Central memory CD4-positive, alpha-beta T cell (primary cell): ENCODE results near the gene C4orf50.

Experiments used
- DNase-seq: peaks from one replicate; pipeline ENCODE4 v3.0.0; 2022

C4orf50 gene

DNA sequence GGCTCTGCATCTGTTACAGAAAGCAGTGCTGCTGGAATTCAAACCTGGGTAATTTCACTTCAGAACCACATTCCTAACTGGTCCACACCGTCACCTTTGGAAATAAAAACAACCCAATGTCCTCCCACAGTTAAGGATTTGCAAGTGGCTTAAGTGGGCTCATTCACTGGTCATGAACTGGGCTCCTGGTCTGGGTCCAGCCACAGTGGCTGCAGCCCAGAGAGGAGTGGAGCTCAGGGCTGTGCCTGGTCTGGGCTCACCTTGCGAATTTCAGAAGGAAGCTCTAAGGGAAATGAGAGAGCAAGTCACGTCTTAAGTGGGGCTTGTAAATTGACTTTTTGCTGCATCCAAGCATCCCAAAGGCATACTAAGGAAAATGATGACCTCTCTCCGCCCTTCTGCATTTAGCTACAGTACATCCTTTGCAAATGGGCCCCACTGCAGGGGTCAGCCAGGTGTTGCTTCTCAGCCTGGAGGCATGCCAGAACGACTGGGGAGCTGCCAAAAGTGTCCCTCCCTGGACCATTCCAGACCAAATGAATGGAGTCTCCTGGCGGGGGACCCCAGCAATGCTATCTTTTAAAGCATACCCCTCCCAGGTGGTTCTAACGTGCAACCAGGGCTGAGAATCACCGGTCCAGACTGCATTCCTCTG, 99.8 kb downstream of the C4orf50 start:
- no peak for DNase-seq

DNA sequence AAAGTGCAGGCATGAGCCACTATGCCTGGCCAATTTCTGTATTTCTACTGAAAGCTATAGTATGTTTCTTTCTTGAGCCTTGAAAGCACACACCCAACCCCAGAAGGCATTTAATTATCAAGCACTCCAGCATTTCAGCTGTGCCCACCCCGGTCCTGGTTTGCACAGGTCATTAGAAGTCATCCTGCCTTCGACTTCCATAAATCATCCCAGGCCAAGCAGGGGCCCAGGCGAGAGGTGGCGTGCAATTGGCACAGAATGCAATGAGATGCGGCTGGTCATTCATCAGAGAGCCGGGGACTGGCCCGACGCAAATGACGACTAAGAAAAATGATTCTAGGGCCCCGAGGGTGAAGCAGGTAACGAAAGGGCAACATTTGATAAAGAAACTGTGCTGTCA, 100.6 kb downstream of the C4orf50 start:
- no peak for DNase-seq

DNA sequence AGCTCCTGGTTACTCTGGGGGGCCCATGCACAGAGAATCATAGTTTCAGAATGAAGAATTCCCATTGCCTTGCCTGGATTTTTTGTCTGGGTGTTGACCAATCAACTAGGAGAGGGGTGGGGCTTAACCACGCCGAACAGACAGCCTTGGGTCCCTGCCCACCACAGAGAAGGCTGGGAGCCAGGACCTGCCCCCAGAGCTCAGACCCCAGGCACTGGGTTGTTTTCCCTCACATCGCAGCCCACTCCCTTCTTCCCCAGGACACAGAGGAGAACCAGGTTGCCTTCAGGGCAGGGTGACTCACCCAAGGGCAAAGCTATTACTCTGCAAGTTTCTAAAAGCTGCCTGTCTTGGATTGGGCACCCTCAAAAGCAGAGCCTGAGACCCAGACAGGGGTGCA, 102.0 kb downstream of the C4orf50 start:
- DNase-seq, result no peak

DNA sequence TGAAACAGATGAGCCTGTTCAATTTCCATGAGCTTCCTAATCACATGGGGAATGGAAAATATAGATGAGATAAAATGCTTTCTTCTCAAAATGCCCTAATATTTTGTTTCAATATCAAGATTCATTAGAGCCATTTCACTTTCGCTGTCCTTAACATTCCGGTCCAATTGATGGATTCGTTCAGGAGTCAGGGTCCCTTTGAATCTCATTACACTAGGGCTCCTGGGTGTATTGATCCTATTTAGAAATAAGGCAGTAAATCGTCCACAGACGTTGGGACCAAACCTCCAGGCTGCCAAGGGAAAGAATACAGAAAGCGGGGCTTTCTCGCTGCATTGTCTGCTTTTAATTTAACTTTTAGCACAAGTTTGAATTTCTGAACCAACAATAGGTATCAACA, 104.8 kb downstream of the C4orf50 start:
- DNase-seq, result no peak

DNA sequence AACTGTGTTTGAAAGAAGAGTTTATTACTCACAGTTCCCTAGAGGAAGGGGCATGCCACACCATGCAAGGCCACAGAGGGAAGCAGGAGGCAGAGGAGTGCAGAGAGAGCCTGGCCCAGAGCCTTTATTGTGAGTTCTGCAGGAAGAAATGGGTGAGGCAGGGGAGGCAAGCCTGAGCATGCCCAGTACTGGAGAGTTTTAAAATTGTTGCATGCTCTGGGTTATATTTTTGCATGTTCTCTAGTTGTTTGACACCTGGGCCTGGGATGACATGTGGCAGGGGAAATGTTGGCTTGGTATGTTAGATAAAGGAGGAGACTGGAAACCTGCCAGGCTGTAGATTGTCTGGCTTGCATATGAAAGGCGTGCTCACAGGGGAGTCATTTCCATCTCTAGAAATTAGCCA, 105.6 kb downstream of the C4orf50 start:
- no peak for DNase-seq

DNA sequence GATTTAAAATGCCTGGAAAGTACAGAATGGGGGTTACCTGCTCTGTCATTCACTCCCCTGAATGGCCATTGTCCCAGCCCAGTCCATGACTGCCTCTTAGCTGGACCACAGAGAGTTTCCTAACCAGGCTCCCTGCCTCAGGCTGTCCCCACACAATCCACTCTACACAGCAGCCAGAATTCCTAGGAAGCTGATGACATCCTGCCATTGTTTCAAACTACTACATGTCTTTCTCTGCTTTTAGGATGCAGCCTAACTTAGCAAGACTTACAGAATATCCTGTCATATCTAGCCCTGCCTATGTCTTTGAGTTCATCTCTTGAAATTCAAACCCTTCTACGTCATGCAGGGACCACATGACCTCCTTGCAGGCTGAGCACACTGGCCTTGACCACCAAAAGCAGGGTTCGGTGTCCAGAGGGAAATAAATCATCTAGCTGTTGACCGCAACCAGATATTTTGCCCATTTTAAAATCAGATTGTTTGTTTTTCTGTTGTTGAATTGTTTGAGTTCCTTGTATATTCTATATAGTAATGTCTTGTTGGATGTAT, 109.3 kb downstream of the C4orf50 start:
- no peak for DNase-seq

DNA sequence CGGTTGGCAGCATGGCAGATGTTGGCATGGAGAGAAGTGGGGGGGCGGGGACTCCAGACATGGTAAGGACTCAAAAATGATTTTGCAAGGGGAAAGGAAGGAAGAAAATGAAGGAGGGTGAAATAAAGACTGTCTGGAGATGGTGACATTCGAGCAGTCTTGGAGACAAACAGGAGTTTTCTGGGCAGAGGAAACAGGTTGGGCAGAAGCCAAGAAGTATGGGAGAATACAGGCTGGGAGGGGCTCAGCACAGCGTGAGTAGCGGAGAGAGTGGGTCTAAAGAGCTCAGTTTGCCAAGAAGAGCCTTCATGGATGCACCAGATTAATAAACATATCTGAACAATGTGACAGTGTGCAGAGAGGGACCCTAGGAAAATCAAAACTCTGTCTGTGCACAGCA, 112.0 kb downstream of the C4orf50 start:
- DNase-seq, result no peak

DNA sequence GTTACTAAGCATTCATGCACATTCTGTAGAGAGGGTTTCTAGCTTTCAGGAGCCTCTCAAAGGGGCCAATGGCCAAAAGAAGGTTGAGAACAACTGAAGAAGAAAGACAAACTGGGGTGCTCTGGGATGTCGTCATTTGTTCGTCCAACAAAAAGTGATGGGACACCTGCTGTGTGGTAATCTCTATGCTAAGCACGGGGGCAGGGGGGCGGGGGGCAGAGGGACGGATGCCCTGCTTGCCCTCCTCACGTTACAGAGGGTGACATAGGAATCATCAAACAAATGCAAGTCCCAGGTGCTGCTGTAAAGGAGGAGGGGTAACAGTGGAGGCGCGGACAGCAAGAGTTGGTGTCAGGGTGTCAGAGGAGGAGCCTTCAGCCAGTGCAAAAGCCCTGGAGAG, 112.5 kb downstream of the C4orf50 start:
- no peak for DNase-seq

DNA sequence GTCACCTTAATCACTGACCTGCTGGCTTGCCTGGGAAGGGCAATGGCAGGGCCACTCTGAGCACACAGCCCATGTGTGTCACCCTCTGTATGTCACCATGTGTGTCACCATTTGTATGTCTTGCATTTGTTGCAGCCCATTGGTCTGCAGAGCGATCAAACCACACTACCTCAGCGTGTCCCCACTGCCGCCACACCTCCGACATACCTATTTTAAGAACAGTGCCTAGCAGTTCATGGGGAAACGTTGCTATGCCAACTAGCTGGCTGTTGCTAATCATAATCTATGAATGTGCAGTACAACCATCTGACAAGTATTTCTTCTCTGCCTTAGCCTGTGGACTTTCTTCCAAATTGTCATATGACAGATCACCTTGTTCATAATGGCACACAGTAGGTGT, 117.4 kb downstream of the C4orf50 start:
- no peak for DNase-seq

DNA sequence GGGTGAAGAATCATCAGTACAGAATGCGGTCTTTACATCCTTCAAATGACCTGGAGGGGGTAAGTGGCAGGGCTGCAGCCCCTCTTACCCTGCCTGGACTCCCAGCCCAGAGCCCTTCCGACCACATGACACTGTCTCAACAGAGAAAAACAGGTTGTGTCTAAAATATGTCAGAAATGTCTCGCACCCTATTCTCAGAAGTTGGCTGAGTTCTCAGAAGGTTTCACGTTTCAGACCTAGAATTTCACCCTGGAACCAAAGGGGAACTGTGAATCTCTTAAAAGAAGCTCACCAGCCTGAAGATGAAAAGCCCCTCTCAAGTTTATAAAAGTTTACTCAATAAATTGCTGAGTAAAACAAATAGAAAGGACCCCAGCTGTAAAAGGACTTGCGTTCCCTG, 118.3 kb downstream of the C4orf50 start:
- DNase-seq, result no peak

DNA sequence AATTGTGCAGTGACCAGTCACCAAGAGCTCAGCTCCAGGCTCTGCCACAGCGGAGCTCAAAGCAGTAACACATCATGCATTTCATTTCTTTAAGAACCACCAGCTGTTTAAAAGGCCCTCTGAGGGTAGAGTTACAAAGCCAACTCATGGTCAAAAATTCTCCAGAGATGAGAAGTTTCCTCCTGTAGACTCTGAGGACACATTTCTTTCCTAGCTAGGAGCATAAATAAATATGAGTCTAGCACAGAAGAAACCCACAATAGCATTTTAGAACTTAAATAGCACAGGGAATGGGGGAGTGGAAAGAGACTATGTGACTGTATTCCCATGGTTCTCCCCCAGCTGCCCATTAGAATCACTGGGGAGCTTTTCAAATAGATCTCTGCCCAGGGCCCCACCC, 118.8 kb downstream of the C4orf50 start:
- DNase-seq, result no peak

DNA sequence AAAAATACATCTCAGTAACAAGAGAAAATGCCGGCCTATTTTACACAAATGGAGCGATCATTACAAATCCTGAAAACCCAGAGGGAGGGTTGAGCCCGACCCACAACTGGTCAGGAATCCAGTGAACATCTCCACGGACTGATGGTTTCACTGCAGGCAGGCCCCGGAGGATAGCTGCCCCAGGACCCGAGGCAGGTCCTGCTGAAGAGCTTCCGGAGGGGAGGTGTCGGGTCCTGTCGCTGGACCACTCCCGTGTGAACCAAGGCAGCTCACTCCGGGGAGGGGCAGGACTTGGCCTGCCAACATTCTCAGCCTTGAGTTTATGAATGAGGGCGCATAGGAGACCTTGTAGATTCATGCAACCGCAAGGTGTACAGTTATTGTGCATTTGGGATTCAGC, 120.6 kb downstream of the C4orf50 start:
- DNase-seq, result no peak

DNA sequence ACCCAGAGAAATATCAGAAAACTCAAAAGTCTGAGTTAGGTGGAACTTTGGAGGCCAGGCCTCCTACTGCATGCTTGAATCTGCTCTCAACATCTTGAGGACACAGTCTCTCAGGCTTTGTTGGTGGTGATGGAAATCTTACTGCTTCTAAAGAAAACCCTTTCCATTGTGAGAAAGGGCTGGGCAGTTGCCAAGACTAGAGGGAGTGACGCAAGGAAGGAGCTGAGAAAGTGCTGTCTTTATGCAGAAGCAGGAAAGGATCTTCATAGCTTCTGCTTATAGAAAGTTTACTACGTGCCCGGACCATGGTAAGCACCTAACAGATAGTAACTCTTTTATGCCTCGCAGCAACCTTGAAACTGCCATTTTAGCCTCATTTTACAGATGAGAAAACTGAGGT, 122.9 kb downstream of the C4orf50 start:
- DNase-seq, result no peak

DNA sequence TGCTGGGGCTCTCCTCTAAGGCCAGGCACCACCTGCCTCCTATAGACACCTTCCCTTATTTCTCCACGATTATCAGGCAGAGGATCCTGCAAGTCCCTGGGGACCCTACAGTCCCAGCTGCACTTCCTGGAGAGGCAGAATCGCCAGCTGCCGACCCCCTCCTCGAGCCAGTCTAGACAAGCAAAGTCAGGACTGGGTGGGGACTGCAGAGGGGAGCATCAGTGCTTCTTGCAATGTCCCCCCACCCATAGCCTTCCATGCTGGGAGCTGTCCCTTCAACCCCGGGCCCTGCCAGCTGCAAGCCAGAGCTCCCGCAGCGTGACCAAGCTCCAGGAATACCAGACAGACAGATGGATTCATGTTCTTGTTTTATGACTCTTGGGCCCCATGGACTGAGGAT, 124.0 kb downstream of the C4orf50 start:
- no peak for DNase-seq

DNA sequence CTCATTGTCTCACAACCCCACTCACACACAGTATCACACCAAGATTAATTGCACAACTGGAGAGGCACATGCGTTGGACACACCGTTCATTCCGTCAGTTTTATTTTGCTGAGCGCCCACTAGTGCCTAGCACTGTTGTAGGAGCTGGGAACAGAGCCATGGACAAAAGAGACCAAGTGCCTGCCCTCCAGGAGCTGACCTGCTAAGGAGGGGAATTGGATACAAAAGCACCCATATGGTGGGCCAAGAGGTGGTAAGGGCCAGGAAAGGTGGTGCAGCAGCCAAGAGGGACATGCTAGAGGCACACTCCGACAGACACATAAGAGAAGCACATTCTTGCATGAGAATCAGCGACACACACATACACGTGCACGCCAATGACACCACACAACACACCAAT, 124.6 kb downstream of the C4orf50 start:
- DNase-seq, result no peak

DNA sequence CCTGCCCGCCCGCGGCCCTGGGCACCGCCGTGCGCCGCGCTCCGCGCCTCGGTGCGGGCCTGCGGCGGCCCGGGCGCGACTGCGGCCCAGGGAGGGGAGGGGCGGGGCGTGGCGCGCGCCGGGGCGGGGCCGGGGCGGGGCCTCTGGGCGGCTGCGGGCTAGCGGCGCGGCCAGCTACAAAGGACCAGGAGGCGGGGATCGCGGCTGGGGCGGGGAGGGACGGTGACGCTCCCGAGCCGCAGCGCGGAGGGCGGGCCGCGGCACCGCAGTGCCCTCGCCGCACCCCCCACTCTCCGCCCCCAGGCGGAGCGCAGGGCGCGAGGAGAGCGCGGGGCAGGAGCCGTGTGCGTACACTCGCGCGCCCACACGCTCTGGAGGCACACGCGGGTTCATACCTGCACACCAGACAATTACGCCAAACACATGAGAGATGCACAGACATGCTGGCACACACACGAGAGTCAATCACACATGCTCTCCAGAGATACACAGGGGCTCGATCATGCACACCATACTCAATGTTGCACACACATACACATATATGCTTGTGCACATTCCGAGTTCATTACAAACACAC, 125.1 kb downstream of the C4orf50 start, which contains the start of gene CRMP1:
Gene CRMP1 (minus strand): TSS at position 83 of the 577 bp plus-strand sequence. CDS start 117 bp downstream, outside the sequence.
- DNase-seq, result no peak

DNA sequence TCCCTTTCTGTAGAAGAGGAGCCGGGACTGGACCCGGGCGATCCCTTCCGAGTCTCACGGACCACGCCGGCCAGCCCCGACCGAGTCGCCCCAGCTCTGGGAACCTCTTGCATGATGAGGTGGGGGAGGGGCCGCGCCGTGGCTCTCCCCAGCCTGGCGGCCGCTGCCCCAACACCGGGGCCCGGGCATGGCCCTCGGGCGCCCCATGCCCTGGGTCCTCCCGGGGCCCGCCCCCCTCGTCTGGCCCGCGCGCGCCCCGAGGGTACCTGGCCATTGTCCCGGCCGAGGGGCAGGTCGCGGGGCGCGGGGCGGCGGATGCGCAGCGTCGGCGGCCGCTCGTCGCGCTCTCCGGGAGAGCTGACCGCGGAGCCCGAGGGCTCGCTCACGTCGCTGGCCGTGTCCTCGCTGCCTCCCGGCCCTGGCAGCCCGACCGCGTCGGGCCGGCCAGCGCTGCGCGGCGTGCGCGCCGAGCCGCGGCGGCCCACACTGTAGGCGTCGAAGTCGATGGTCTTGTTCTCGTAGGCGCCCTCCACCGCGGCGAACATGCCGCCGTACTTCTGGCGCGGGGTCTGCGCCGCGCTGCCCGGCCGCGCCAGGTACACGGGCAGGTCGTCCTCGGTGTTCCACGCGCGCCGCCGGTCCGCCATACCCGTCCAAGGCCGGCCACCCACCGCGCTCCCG, 125.8 kb downstream of the C4orf50 start:
- no peak for DNase-seq

DNA sequence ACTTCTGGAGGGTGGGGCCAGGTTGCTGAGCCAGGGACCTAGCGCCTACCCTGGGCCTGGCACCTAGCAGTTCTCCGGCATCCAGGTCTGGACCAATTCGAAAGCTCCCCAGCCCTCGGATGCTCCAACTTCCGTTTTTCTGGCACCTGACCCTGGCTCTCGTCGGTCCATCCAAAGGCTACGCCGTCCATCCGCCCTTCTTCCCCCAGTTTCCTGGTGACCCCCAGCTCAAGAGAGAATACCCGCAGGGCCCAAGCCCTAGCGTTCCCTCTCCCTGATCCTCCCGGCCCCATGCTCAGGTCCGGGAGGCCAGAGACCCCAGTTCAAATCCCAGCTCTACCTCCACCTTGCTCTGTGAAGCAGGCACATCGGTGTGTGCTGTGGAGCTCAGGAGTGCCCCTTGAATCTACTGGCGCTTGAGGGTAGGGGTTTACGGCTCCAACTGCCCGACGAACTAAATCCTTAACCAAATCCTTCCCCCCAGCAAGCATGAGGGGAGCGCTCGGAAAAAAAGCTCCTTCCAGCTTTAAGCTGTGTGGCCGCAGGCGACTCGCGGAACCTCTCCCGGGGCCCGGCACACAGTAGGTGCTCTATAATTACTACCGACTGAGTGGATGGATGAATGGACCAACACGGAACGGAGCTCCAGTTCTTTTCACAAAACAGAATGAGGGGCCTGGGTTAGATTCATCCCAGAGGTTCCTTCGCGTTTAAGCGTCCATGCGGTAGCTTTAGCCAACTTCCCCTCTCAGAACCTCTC, 126.5 kb downstream of the C4orf50 start:
- DNase-seq, result no peak

DNA sequence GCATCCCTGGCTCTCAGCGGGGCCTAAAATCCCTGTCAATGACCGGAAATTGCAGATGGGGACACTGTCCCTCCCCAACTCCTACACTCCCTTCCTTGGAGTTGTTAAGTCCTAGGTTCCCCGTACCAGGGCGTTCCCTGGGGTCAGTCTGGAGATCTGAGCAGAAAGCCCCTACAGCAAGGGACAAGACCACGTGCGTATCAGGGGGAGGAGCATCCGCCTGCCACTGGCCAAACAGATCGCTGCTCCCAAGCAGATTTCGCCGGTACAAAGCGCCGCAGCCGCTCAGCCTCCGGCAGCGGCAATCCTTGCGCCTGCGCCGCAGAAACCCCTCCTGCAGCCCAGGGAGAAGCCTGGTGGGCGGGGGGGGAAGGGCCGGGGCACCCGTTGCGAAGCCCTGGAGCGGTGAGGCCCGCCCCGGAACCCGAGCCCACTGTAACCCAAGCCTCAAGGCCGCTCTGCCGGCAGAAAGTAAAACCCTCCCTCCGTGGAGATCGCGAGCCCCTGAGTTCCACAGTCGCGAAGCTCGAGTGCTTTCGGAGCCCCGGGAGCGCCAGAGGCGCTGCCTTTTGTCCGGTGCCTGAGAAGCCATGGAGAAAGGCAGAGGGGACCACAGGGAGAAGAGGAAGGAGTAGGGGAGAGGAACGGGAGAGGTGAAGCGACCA, 128.0 kb downstream of the C4orf50 start:
- DNase-seq, result no peak

DNA sequence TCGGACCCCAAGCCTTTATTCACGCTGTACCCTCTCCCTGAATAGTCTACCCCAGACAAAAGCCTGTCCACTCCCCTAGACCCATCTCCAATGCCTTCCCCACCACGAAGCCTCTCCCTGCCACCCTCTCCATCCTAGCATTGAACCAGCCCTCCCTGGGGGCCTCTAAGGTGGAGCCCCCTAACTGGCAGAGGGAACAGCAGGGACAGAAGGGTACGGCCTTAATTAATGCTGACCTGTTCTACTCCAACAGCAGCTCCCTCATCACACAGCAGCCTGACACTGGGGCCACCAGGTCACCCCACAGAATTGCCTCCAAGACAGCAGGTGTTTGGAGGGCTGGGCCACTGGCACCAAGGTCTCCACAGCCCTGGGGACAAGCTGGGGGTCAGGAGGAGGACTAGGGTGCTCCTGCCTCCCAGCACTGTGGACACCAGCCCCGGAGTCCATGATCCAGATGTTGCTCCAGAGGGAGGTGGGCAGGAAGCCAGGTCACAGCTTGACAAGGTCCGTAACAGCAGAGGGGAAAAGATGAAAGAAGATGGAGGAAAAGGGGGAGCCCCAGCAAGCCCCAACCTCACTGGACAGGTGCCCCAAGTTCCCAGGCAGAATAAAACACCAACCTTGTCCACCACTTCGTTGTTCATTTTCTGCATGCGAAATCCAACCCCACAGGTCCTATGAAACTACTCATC, 129.1 kb downstream of the C4orf50 start:
- DNase-seq, result no peak

DNA sequence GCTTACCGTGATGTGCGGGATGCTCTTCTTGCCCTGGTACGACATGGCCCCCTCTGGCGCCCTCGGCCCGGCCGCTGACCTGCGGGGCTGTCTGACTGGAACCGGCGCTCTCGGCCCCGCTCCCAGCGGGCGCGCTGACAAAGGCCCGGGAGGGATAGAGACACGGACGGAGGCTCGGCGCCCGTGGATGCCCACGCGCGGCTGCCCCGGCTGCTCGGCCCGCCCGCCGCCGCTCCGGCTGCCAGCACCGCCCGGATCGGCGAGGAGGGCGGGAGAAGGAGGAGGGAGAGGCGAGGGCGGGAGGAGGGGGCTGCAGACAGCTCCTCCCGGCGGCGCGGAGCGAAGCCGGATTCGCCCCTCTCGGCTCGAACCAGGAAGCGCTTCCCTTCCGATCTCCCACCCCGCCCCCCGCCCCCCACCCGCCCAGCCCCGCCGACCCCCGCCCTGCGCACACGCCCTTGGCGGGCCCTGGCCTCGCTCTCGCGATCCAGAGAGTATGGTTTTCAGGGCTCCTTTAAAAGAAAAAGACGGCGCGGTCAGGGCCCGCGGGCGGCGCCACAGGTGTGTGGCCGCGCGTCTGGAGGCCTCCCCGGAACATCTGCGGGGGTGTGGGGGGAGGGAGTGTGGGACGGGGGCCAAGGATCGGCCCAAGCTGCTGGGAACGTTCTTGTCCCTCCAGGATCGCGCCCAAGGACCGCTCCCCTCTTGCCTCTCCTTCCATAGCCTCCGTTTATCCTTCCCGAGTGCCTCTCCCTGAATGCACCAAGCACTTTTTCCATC, 129.8 kb downstream of the C4orf50 start:
- DNase-seq, result no peak
